ENCODE measurements around the gene GLIS1.

GLIS1 gene

GRCh38 chr1:53511933-53512806 is 226.8 kb downstream of the GLIS1 start:
- H3K27ac Mint-ChIP-seq = no peak overlapping the region
- CTCF ChIA-PET = no interaction called here
- H3K4me1 Mint-ChIP-seq = no peaks in the 10 kb centered on the region
- H3K9me3 Mint-ChIP-seq = no peaks in the 10 kb centered on the region
- H3K36me3 Mint-ChIP-seq = no peaks in the 10 kb centered on the region
- DNase-seq = no peak
- H3K4me3 Mint-ChIP-seq = no peak overlapping the region
- peaks cover 4% of the 10 kb centered on the region for H3K27me3 Mint-ChIP-seq

GRCh38 chr1:53511323-53511932 is 227.5 kb downstream of the GLIS1 start:
- no peaks in the 10 kb centered on the region for H3K9me3 Mint-ChIP-seq

GRCh38 chr1:53510215-53510614 is 228.7 kb downstream of the GLIS1 start:
- CTCF ChIA-PET = no interaction called here

More at GRCh38 chr1:53511323-53511932, 227.5 kb downstream of the GLIS1 start:
- CTCF ChIA-PET = no interaction called here
- H3K27me3 Mint-ChIP-seq = peaks cover 4% of the 10 kb centered on the region
- H3K27ac Mint-ChIP-seq = no peak overlapping the region
- no peak for DNase-seq
- no peaks in the 10 kb centered on the region for H3K36me3 Mint-ChIP-seq
- no peak overlapping the region for H3K4me3 Mint-ChIP-seq
- H3K4me1 Mint-ChIP-seq = no peaks in the 10 kb centered on the region

GRCh38 chr1:53509775-53510174 is 229.2 kb downstream of the GLIS1 start:
- no peak overlapping the region for H3K4me3 Mint-ChIP-seq

More at GRCh38 chr1:53510215-53510614, 228.7 kb downstream of the GLIS1 start:
- no peaks in the 10 kb centered on the region for H3K4me1 Mint-ChIP-seq
- no peaks in the 10 kb centered on the region for H3K9me3 Mint-ChIP-seq
- H3K27me3 Mint-ChIP-seq = peaks cover 4% of the 10 kb centered on the region
- H3K4me3 Mint-ChIP-seq = no peak overlapping the region
- H3K27ac Mint-ChIP-seq = no peak overlapping the region
- no peaks in the 10 kb centered on the region for H3K36me3 Mint-ChIP-seq
- DNase-seq = no peak

DNA sequence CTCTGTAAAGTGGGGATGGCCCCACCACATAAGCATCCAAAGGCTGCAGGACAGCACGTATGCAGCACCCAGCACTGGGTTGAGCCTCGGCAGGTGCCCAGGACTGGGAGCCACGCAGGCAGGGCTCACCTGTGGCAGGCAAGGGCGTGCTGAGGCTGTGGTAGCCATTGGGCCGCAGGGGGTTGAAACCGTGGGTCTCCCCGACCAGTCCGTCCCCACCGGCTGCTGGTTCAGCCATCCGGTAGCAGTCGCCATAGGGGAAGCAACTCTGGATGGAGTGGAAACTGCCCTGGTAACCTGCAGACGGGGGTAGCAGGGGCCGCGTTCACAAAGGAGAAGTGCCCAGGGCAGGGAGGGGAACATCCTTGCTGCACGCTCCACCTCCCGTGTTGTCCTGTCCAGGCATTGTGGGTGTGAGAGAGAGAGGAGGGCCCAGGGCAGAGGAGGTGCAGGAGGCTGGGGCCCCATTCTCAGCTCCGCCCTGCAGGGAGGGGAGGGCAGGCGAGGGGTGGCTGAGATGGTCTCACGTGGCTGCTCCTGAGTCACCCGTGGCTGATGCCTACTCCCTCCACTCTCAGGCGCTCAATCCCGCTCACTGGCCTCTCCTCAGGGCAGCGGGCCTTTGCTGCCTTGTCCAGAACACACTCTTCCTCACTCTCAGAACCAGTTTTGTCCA is 229.8 kb downstream of the GLIS1 start:
- Mint-ChIP-seq H3K27ac (no peak overlapping the region), H3K4me3 (no peak overlapping the region), H3K27me3 (peaks cover 4% of the 10 kb centered on the region), H3K36me3 (no peaks in the 10 kb centered on the region), H3K4me1 (no peaks in the 10 kb centered on the region), H3K9me3 (no peaks in the 10 kb centered on the region)
- CTCF ChIA-PET = no interaction called here
- DNase-seq = no peak

More at GRCh38 chr1:53509775-53510174, 229.2 kb downstream of the GLIS1 start:
- CTCF ChIA-PET = no interaction called here
- H3K36me3 Mint-ChIP-seq = no peaks in the 10 kb centered on the region
- H3K27me3 Mint-ChIP-seq = peaks cover 4% of the 10 kb centered on the region
- no peaks in the 10 kb centered on the region for H3K4me1 Mint-ChIP-seq
- DNase-seq = no peak
- no peak overlapping the region for H3K27ac Mint-ChIP-seq
- no peaks in the 10 kb centered on the region for H3K9me3 Mint-ChIP-seq

DNA sequence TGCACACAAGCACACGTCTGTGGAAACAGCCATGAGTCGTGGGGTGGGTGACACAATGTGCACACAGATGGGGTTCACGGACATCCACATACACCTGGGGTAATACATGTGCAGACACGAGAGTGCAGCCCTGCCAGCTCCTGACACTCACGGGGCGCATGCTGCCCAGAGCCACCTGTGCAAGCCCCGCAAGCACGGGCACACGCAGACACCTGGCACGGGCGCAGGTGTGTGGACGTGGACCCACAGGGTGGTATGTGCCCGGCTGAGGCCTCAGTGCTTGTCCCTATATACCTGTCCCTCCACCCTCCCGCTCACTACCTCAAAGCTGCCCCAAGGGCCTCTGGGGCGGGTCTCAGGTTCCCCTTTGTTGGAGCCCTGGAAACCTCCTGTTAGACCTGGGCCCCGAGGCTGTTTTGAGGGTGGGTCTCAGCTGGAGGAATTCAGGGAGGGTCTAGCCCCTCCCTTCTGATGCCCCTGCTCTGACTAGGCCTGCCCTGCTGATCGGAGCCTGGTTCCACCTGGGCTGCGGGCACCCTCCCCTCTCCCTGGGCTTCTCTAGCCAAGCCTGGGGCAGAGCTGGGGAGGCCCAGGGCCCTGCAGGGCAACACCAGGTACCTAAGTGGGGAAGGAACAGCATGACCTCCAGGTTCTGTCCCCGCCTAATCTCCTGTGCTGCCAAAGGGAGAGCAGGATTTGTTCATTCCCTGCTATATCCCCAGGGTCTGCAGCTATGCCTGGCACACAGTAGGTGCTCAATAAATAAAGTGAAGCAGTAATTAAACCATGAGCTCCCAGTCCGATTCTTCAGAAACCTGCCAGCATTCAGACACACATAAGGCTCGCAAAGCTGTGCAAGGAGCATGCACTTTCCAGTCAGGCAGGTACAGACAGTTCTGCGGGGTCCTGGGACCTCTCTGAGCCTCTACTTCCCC is 230.6 kb downstream of the GLIS1 start:
- Mint-ChIP-seq H3K4me1 (no peaks in the 10 kb centered on the region), H3K27ac (no peak overlapping the region), H3K4me3 (no peak overlapping the region), H3K27me3 (peaks cover 4% of the 10 kb centered on the region), H3K36me3 (no peaks in the 10 kb centered on the region), H3K9me3 (no peaks in the 10 kb centered on the region)
- no peak for DNase-seq
- CTCF ChIA-PET = no interaction called here

DNA sequence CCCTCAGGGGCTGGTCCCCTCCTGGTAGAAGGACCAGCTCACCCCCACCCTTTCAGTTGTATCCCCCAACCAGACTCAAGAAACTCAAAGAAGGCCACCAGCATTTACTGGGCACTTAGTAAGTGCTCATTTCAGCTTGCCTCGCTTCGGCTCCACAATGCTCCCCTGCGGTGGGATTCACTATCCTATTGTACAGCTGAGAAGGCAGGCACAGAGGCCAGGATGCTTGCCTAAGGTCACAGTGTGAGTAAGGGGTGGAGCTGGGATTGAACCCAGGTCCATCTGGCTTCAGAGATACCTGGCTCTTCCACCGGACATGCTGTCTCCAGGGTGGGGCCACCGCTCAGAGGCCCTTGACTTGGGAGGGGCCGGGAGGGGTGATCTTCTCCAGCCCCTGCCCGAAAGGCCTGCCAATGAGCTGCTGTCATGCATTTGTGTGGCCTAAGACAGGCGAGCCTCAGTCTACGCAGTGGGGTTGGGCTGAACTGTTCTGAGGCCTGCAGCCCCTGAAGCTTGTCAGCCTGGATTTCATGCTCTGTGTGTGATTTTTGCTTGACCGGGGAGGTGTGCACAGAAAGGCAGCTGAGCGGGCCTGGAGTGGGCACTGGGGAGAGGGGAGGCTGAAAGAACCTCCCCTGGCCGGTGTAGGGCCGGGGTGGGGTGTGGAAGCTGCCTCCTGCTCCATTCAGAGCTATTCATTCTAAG is 231.7 kb downstream of the GLIS1 start:
- Mint-ChIP-seq H3K27me3 (peaks cover 4% of the 10 kb centered on the region), H3K9me3 (no peaks in the 10 kb centered on the region), H3K4me3 (no peak overlapping the region), H3K36me3 (no peaks in the 10 kb centered on the region), H3K27ac (no peak overlapping the region), H3K4me1 (no peaks in the 10 kb centered on the region)
- DNase-seq = no peak
- CTCF ChIA-PET = no interaction called here

GRCh38 chr1:53506355-53507050 is 232.5 kb downstream of the GLIS1 start:
- Mint-ChIP-seq H3K9me3 (no peaks in the 10 kb centered on the region), H3K4me3 (no peak overlapping the region), H3K27me3 (peaks cover 4% of the 10 kb centered on the region), H3K4me1 (no peaks in the 10 kb centered on the region), H3K27ac (no peak overlapping the region), H3K36me3 (no peaks in the 10 kb centered on the region)
- no peak for DNase-seq
- CTCF ChIA-PET = no interaction called here

GRCh38 chr1:53505891-53506290 is 233.1 kb downstream of the GLIS1 start:
- no peak overlapping the region for H3K27ac Mint-ChIP-seq
- no peak overlapping the region for H3K4me3 Mint-ChIP-seq
- peaks cover 4% of the 10 kb centered on the region for H3K27me3 Mint-ChIP-seq
- no peak for DNase-seq
- H3K36me3 Mint-ChIP-seq = no peaks in the 10 kb centered on the region
- no peaks in the 10 kb centered on the region for H3K9me3 Mint-ChIP-seq
- no peaks in the 10 kb centered on the region for H3K4me1 Mint-ChIP-seq
- CTCF ChIA-PET = no interaction called here

DNA sequence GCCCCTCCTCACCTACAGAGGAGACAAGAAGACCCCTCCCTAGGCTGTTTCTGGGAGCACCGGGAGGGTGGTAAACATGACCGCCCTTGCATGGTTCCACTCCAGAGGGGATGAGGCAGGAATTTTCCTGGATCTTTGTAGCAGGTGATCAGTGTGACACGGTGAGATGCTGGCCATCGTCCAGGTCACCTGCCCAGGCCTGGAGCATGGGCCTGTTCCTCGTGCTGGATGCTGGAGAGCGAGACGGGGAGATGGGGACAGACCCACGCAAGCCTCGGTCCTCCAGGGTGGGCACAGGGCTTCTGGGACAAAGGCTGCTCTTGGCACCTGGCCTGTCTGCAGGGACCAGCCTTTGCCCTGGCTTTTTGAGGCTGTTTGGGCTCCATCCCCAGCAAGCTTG is 233.6 kb downstream of the GLIS1 start:
- H3K4me3 Mint-ChIP-seq = no peak overlapping the region

GRCh38 chr1:53504901-53505300 is 234.1 kb downstream of the GLIS1 start:
- Mint-ChIP-seq H3K27me3 (peaks cover 4% of the 10 kb centered on the region), H3K9me3 (no peaks in the 10 kb centered on the region), H3K27ac (no peak overlapping the region), H3K4me1 (no peaks in the 10 kb centered on the region), H3K4me3 (no peak overlapping the region), H3K36me3 (no peaks in the 10 kb centered on the region)
- no peak for DNase-seq
- CTCF ChIA-PET = no interaction called here

More for the DNA sequence above, 233.6 kb downstream of the GLIS1 start:
- no peaks in the 10 kb centered on the region for H3K36me3 Mint-ChIP-seq
- no peak overlapping the region for H3K27ac Mint-ChIP-seq
- peaks cover 4% of the 10 kb centered on the region for H3K27me3 Mint-ChIP-seq
- CTCF ChIA-PET = no interaction called here
- no peaks in the 10 kb centered on the region for H3K9me3 Mint-ChIP-seq
- H3K4me1 Mint-ChIP-seq = no peaks in the 10 kb centered on the region
- no peak for DNase-seq

- CTCF ChIA-PET = no interaction called here
- Mint-ChIP-seq H3K36me3 (no peaks in the 10 kb centered on the region), H3K27ac (no peak overlapping the region), H3K4me1 (no peaks in the 10 kb centered on the region), H3K27me3 (peaks cover 8% of the 10 kb centered on the region), H3K9me3 (no peaks in the 10 kb centered on the region), H3K4me3 (no peak overlapping the region)
- DNase-seq = no peak
Measured at GRCh38 chr1:53503433-53504217, 235.3 kb downstream of the GLIS1 start.

Data from activated naive CD4-positive, alpha-beta T cell treated with anti-CD3 and anti-CD28 coated beads, Interleukin-2, amount 10 ng/mL, durations not matched to agents 7 days and 5 days (primary cell).